GM18505 (cell line): ENCODE data around the gene ACTR3C.

Experiments used
- ATAC-seq: cut with Tn5 transposase; IDR thresholded peaks from one replicate; pipeline ENCODE4 v1.9.1; 2021; ENCODE audit not compliant: unreplicated experiment
- POLR2A ChIP-seq: IDR thresholded peaks from 4 replicates; pipeline ENCODE4 v1.6.1; 2011; ENCODE audit warnings: borderline replicate concordance; ENCODE audit not compliant: insufficient read depth, insufficient read length; ENCODE audit errors: extremely low read depth

ACTR3C gene

GRCh38 chr7:150322833-150323681 is at the start of gene ACTR3C, which contains the start of gene LRRC61:
Gene ACTR3C, minus strand, starts transcription at chr7:150323545. Its CDS starts 28,249 bp downstream, at chr7:150295296.
Gene LRRC61, plus strand, starts transcription at chr7:150323355. Its CDS starts 13,507 bp downstream, at chr7:150336862.
- ATAC-seq: peak; percentile 58
- TF ChIP-seq POLR2A: peak; percentile 90

- ATAC-seq: no peak
- no peak for TF ChIP-seq POLR2A
Observed at GRCh38 chr7:150372271-150373048, 49.1 kb upstream of the ACTR3C start.

- ATAC-seq: no peak
- no peak for TF ChIP-seq POLR2A
Observed at GRCh38 chr7:150371996-150372270, 48.6 kb upstream of the ACTR3C start.

GRCh38 chr7:150371131-150371995 is 48.0 kb upstream of the ACTR3C start:
- peak; percentile 2 for TF ChIP-seq POLR2A
- no peak for ATAC-seq

GRCh38 chr7:150370612-150371071 is 47.3 kb upstream of the ACTR3C start:
- ATAC-seq: no peak
- no peak for TF ChIP-seq POLR2A

- no peak for TF ChIP-seq POLR2A
- no peak for ATAC-seq
Observed at GRCh38 chr7:150369748-150370501, 46.6 kb upstream of the ACTR3C start.

- ATAC-seq: peak; percentile 28
- peak; percentile 46 for TF ChIP-seq POLR2A
Observed at GRCh38 chr7:150368884-150369747, 45.8 kb upstream of the ACTR3C start.

- peak; percentile 49 for ATAC-seq
- TF ChIP-seq POLR2A: peak; percentile 79
Observed at GRCh38 chr7:150368096-150368883, 44.9 kb upstream of the ACTR3C start, which contains the start of gene REPIN1. Gene REPIN1, plus strand, starts transcription at chr7:150368822. Its CDS starts 890 bp downstream, at chr7:150369712.

GRCh38 chr7:150367677-150368095 is 44.3 kb upstream of the ACTR3C start:
- ATAC-seq: no peak
- no peak for TF ChIP-seq POLR2A

- no peak for TF ChIP-seq POLR2A
- ATAC-seq: no peak
Observed at GRCh38 chr7:150365673-150366398, 42.5 kb upstream of the ACTR3C start.
